Glutamatergic neuron (in vitro differentiated cells): ENCODE results near the gene VWA7. TPM values are rescaled to one million over a fixed set of nuclear protein-coding genes. Genes with fewer than 3 reads are reported as not detected.

Experiments
- DNase-seq: peaks from one replicate; pipeline ENCODE4 v3.0.0; 2022
- H3K27ac Mint-ChIP-seq: one replicate; pipeline ENCODE4 v1.8.0; 2020; ENCODE audit warnings: mild to moderate bottlenecking, mixed read lengths, inconsistent platforms; ENCODE audit not compliant: unreplicated experiment
- H3K27me3 Mint-ChIP-seq: one replicate; pipeline ENCODE4 v1.8.0; 2020; ENCODE audit warnings: mild to moderate bottlenecking, moderate library complexity, mixed read lengths, inconsistent platforms; ENCODE audit not compliant: unreplicated experiment
- H3K36me3 Mint-ChIP-seq: one replicate; pipeline ENCODE4 v1.8.0; 2020; ENCODE audit warnings: mild to moderate bottlenecking, mixed read lengths, inconsistent platforms; ENCODE audit not compliant: unreplicated experiment
- H3K4me1 Mint-ChIP-seq: one replicate; pipeline ENCODE4 v1.8.0; 2020; ENCODE audit warnings: mild to moderate bottlenecking, low read depth, mixed read lengths, inconsistent platforms; ENCODE audit not compliant: unreplicated experiment
- H3K4me3 Mint-ChIP-seq: one replicate; pipeline ENCODE4 v1.8.0; 2020; ENCODE audit warnings: mild to moderate bottlenecking, mixed read lengths, inconsistent platforms; ENCODE audit not compliant: unreplicated experiment
- H3K9me3 Mint-ChIP-seq: one replicate; pipeline ENCODE4 v1.8.0; 2020; ENCODE audit warnings: mild to moderate bottlenecking, moderate library complexity, mixed read lengths, inconsistent platforms; ENCODE audit not compliant: unreplicated experiment
- total RNA-seq: library from RNA; stranded (reverse); fragmentation: NEBNext Ultra II Directional; extraction: Animal tissue kit (Norgen Biotek cat#: 25700); gene quantifications from one replicate; pipeline ENCODE4 v1.2.1, GENCODE V29; 2021; ENCODE audit not compliant: unreplicated experiment
- TF ChIP-seq, protein P1 (sequence below): fragments of 200-600 bp; sonication (generic); IDR thresholded peaks from one replicate; pipeline ENCODE4 v1.5.0; 2021; ENCODE audit not compliant: partially characterized antibody, unreplicated experiment

The VWA7 gene
- total RNA-seq, 1 donor from 2014 or later = 3.2 TPM

DNA sequence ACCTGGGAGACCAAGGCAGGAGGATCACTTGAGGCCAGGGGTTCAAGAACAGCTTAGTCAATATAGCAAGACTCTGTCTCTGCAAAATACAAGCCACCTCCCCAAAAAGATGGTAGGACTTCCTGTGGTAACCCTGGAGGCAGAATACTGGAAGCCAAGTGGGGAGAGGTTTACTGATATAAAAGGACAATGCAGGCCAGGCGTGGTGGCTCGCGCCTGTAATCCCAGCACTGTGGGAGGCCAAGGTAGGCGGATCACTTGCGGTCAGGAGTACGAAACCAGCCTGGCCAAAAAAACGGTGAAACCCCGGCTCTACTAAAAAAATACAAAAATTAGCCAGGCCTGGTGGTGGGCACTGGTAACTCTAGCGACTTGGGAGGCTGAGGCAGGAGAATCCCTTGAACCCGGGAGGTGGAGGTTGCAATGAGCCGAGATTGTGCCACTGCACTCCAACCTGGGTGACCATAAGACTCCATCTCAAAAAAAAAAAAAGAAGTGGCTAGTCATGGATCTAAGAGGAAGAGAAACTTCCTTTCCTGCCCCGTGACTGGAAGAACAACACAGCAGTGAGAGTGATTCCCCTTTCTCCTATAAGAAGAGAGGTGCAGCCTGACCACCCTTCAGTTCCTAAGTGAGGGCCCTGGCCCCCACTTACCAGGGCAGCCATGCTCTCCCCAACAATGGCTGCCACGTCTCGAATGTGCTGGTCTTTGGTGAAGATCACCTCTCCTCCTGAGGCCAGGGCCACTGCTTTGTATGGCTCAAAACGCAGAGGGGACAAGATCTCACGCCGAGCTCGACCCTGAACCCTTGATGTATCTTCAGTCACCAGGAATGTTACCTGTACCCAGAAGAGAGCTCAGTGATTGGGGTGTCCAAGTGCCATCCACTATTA lies 8.5 kb downstream of the VWA7 start:
- Mint-ChIP-seq H3K27ac (no peak overlapping the region), H3K36me3 (no peaks in the 10 kb centered on the region), H3K4me3 (no peak overlapping the region), H3K27me3 (no peaks in the 10 kb centered on the region), H3K9me3 (no peaks in the 10 kb centered on the region), H3K4me1 (peaks cover 3% of the 10 kb centered on the region)
- DNase-seq = no peak
- TF ChIP-seq, protein P1, sequence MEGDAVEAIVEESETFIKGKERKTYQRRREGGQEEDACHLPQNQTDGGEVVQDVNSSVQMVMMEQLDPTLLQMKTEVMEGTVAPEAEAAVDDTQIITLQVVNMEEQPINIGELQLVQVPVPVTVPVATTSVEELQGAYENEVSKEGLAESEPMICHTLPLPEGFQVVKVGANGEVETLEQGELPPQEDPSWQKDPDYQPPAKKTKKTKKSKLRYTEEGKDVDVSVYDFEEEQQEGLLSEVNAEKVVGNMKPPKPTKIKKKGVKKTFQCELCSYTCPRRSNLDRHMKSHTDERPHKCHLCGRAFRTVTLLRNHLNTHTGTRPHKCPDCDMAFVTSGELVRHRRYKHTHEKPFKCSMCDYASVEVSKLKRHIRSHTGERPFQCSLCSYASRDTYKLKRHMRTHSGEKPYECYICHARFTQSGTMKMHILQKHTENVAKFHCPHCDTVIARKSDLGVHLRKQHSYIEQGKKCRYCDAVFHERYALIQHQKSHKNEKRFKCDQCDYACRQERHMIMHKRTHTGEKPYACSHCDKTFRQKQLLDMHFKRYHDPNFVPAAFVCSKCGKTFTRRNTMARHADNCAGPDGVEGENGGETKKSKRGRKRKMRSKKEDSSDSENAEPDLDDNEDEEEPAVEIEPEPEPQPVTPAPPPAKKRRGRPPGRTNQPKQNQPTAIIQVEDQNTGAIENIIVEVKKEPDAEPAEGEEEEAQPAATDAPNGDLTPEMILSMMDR = no peak

DNA sequence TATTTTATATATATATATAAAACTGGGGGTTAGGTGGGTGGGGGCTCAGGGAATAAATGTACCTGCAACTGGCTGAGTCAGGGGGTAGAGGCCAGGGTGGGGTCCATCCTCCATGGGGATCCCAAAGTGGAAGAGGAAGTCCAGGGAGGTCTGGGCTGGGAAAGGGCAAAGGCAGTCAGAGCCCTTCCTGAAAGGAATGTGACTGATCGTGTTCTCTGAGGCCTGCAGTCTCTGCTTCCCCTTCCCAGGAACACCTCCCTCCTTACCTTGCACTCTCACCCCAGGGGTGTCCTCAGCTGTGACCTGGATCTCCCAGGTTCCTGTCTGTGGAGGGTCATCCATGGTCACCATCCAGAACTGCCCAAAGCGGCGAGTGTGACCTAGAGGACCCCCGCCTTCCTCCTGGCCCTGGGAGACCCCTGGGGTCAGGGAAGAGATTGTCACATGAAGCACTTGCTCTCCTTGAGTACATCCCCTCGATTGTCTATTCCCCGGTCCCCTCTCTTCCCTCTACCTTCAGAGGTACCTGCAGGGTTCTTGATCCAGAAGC lies 10.0 kb downstream of the VWA7 start:
- H3K27ac Mint-ChIP-seq = no peak overlapping the region

DNA sequence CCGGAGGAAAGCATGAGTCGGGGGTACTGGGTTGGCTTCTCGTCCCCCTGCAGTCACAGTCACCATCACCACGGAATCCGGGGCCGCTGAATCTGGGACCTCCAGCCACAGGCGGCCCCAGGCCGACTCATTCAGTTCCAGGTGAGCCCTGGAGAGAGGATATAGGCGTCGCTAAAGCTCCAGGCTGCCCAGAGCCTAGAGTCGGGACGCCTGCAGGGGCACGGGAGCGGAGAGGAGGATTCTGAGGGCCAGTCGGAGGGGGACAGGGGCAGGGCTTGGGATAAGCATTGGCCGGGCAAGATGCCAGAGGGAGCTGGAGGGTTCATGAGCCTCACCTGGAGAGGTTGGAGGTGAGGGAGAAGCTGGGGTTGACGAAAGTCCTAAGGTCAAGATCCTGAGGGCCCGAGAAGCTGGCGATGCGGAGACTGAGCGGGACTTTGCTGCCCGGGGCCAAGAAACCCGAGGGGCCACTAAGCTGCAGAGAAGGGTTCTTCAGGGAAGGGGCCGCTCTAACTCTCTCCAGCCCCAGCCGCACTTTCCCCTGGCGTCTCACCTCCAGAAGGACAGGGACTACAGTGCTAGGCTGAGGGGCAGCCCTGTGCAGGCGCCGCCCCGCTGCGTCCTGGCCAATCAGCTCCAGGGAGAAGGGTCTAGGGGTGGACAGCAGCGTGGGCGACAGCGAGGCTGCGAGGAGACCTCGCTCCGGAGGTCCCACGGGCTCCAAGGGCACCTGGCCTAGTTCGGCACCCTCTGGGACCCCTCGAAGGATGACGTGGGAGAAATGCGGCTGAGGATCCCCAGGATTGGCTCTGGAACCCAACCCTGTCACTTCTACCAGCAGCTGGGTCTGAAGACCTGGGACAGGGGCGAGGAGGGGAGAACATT lies 11.0 kb downstream of the VWA7 start:
- TF ChIP-seq, protein P1 = no peak
- no peak overlapping the region for H3K27ac Mint-ChIP-seq
- no peaks in the 10 kb centered on the region for H3K36me3 Mint-ChIP-seq
- H3K27me3 Mint-ChIP-seq = peaks cover 2% of the 10 kb centered on the region
- H3K4me3 Mint-ChIP-seq = no peak overlapping the region
- no peak for DNase-seq
- no peaks in the 10 kb centered on the region for H3K9me3 Mint-ChIP-seq
- H3K4me1 Mint-ChIP-seq = peaks cover 5% of the 10 kb centered on the region

More for the DNA sequence above, 10.0 kb downstream of the VWA7 start:
- Mint-ChIP-seq H3K4me1 (peaks cover 5% of the 10 kb centered on the region), H3K36me3 (no peaks in the 10 kb centered on the region), H3K27me3 (peaks cover 2% of the 10 kb centered on the region), H3K9me3 (no peaks in the 10 kb centered on the region), H3K4me3 (no peak overlapping the region)
- DNase-seq = no peak
- TF ChIP-seq, protein P1 = no peak

DNA sequence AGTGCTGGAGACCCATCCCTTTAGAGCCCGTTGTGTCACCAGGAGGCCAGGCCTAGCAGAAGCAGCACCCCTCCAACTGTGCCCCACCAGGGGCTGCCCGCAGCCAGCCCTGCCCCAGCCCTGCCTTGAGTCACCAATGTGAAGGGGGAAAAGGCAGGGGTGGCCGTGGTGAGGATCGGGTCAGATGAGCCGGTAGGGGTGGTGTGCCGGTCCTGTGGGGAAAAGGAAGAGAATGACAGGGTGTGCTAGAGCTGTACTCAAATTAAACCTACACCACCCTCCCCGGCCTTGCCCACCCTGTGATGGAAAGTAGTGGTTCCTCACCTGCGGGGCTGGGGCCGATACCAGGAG lies 11.6 kb downstream of the VWA7 start:
- H3K27me3 Mint-ChIP-seq = peaks cover 4% of the 10 kb centered on the region
- TF ChIP-seq, protein P1 = no peak
- H3K27ac Mint-ChIP-seq = no peak overlapping the region
- peaks cover 5% of the 10 kb centered on the region for H3K4me1 Mint-ChIP-seq
- no peak overlapping the region for H3K4me3 Mint-ChIP-seq
- H3K9me3 Mint-ChIP-seq = no peaks in the 10 kb centered on the region
- DNase-seq = no peak
- peaks cover under 1% of the 10 kb centered on the region for H3K36me3 Mint-ChIP-seq
